Trophoblast cell (in vitro differentiated cells and primary cell): ENCODE measurements around the gene CCDC107.

Experiments
- DNase-seq, 2 donors: peaks; one replicate each; pipeline ENCODE4 v3.0.0-alpha.2; 2016
- H2AFZ ChIP-seq: 2 replicates; pipeline ENCODE4 v1.6.1; 2013; ENCODE audit warnings: low read length, moderate library complexity, mild to moderate bottlenecking; ENCODE audit not compliant: insufficient read depth, poor library complexity
- H2AK5ac ChIP-seq: 2 replicates; pipeline ENCODE4 v1.6.1; 2013; ENCODE audit warnings: mild to moderate bottlenecking, low read length
- H2BK120ac ChIP-seq: 2 replicates; pipeline ENCODE4 v1.6.1; 2013; ENCODE audit warnings: low read length, mild to moderate bottlenecking, moderate library complexity; ENCODE audit not compliant: insufficient read depth, poor library complexity
- H2BK12ac ChIP-seq: 2 replicates; pipeline ENCODE4 v1.6.1; 2013; ENCODE audit warnings: mild to moderate bottlenecking, low read length, moderate library complexity
- H2BK5ac ChIP-seq: 2 replicates; pipeline ENCODE4 v1.6.1; 2013; ENCODE audit warnings: low read length, low read depth, moderate library complexity, mild to moderate bottlenecking; ENCODE audit not compliant: poor library complexity
- H3K14ac ChIP-seq: 2 replicates; pipeline ENCODE4 v1.6.1; 2013; ENCODE audit warnings: mild to moderate bottlenecking, low read length
- H3K18ac ChIP-seq: 2 replicates; pipeline ENCODE4 v1.6.1; 2013; ENCODE audit warnings: mild to moderate bottlenecking, low read length
- H3K23ac ChIP-seq: 2 replicates; pipeline ENCODE4 v1.6.1; 2013; ENCODE audit warnings: low read length
- H3K27ac ChIP-seq: 2 replicates; pipeline ENCODE4 v1.5.1; 2013; ENCODE audit warnings: low read depth, mild to moderate bottlenecking, inconsistent platforms, low read length, moderate library complexity
- H3K27me3 ChIP-seq: 2 replicates; pipeline ENCODE4 v1.6.1; 2013; ENCODE audit warnings: inconsistent platforms, mild to moderate bottlenecking, low read length, moderate library complexity; ENCODE audit not compliant: insufficient read depth
- H3K36me3 ChIP-seq, 2 experiments: 1 replicate in 1 of 2; 2 replicates in 1 of 2; pipeline ENCODE4 v1.6.1; 2013; ENCODE audit warnings: low read length in 2 of 2, mild to moderate bottlenecking in 2 of 2, moderate library complexity in 1 of 2; ENCODE audit not compliant: insufficient read depth in 2 of 2, control insufficient read depth in 1 of 2
- H3K4ac ChIP-seq: 2 replicates; pipeline ENCODE4 v1.6.1; 2013; ENCODE audit warnings: low read depth, mild to moderate bottlenecking, low read length, moderate library complexity
- H3K4me1 ChIP-seq, 2 experiments: 1 replicate in 1 of 2; 2 replicates in 1 of 2; pipeline ENCODE4 v1.6.1; 2013; ENCODE audit warnings: low read length in 2 of 2, mild to moderate bottlenecking in 2 of 2, moderate library complexity in 1 of 2; ENCODE audit not compliant: insufficient read depth in 2 of 2, control insufficient read depth in 1 of 2
- H3K4me2 ChIP-seq: 2 replicates; pipeline ENCODE4 v1.6.1; 2013; ENCODE audit warnings: inconsistent platforms, mild to moderate bottlenecking, low read length, moderate library complexity
- H3K4me3 ChIP-seq: 2 replicates; pipeline ENCODE4 v1.5.1; 2013; ENCODE audit warnings: mild to moderate bottlenecking, low read depth, low read length, inconsistent platforms
- H3K79me1 ChIP-seq: one replicate; pipeline ENCODE4 v1.6.1; 2013; ENCODE audit warnings: low read length
- H3K79me2 ChIP-seq: 2 replicates; pipeline ENCODE4 v1.6.1; 2013; ENCODE audit warnings: low read length, mild to moderate bottlenecking; ENCODE audit not compliant: control insufficient read depth, insufficient read depth, poor library complexity
- H3K9ac ChIP-seq: 2 replicates; pipeline ENCODE4 v1.6.1; 2013; ENCODE audit warnings: mild to moderate bottlenecking, low read length
- H3K9me3 ChIP-seq: 2 replicates; pipeline ENCODE4 v1.6.1; 2013; ENCODE audit warnings: low read depth, mild to moderate bottlenecking, control low read depth, inconsistent platforms, low read length; ENCODE audit not compliant: insufficient read depth
- H4K12ac ChIP-seq: 2 replicates; pipeline ENCODE4 v1.6.1; 2013; ENCODE audit warnings: low read depth, mild to moderate bottlenecking, low read length, moderate library complexity
- H4K8ac ChIP-seq: 2 replicates; pipeline ENCODE4 v1.6.1; 2013; ENCODE audit warnings: low read depth, mild to moderate bottlenecking, low read length, moderate library complexity
- H4K91ac ChIP-seq: one replicate; pipeline ENCODE4 v1.6.1; 2013; ENCODE audit warnings: low read depth, mild to moderate bottlenecking, low read length, moderate library complexity
- WGBS: extraction: QIAGEN DNeasy Blood & Tissue Kit; methylation state at CpG from one replicate; pipeline ENCODE4 v1.1.7; 2013; ENCODE audit warnings: missing lambda C conversion rate; ENCODE audit not compliant: insufficient read length, insufficient coverage; ENCODE audit errors: extremely low coverage; 5-methylcytosine and 5-hydroxymethylcytosine counted together

The CCDC107 gene

GRCh38 chr9:35627575-35627974 is 30.5 kb upstream of the CCDC107 start:
- H4K91ac ChIP-seq = no peak overlapping the region
- no peaks in the 10 kb centered on the region for H3K9me3 ChIP-seq
- no peaks in the 10 kb centered on the region for H3K36me3 ChIP-seq
- H3K4me1 ChIP-seq = no peaks in the 10 kb centered on the region
- H3K79me2 ChIP-seq = no peaks in the 10 kb centered on the region
- H3K18ac ChIP-seq = no peak overlapping the region
- no peak overlapping the region for H2BK5ac ChIP-seq
- no peak overlapping the region for H2AFZ ChIP-seq
- H2BK12ac ChIP-seq = no peak overlapping the region
- no peak overlapping the region for H3K4ac ChIP-seq
- no peak overlapping the region for H2BK120ac ChIP-seq
- H3K4me2 ChIP-seq = no peak overlapping the region
- no peak overlapping the region for H3K27ac ChIP-seq
- H3K79me1 ChIP-seq = no peaks in the 10 kb centered on the region
- no peak overlapping the region for H3K14ac ChIP-seq
- no peak overlapping the region for H4K12ac ChIP-seq
- H3K4me3 ChIP-seq = no peak overlapping the region
- no peak for DNase-seq
- H3K27me3 ChIP-seq = no peaks in the 10 kb centered on the region
- WGBS = no CpG with 5 or more reads among the region's 2 CpGs
- H2AK5ac ChIP-seq = no peak overlapping the region
- H4K8ac ChIP-seq = no peak overlapping the region
- H3K23ac ChIP-seq = no peak overlapping the region
- no peak overlapping the region for H3K9ac ChIP-seq

DNA sequence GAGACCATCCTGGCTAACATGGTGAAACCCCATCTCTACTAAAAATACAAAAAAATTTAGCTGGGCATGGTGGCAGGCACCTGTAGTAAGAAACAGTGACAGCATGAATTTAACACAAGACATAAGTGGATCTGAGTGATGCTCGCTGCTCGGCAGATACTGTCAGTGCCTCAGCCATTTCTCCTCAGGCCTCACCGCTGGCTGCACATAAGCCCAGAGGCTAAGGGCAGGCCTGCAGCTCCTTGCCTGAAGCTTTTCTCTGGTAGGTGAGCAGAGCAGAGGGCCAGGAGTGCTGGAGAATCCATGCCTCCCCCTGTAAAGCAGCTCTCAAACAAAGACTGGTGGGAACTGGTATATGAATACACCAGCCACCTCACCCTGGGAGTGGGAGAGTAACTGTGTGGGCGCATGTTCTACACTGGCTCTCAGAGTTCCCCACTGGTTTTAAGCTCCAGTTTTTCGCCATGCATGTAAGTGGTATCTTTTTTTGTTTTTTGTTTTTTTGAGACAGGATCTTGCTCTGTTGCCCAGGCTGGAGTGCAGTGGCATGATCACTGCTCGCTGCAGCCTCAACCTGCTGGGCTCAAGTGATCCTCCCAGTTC is 29.6 kb upstream of the CCDC107 start:
- Histone ChIP-seq H3K14ac (no peak overlapping the region), H2BK12ac (no peak overlapping the region), H3K4me1 (no peaks in the 10 kb centered on the region), H3K79me1 (no peaks in the 10 kb centered on the region), H2BK5ac (no peak overlapping the region), H3K79me2 (no peaks in the 10 kb centered on the region), H2AK5ac (no peak overlapping the region), H4K8ac (no peak overlapping the region), H3K23ac (no peak overlapping the region), H2AFZ (no peak overlapping the region), H4K91ac (no peak overlapping the region), H3K18ac (no peak overlapping the region), H3K4me2 (no peak overlapping the region), H4K12ac (no peak overlapping the region), H3K9me3 (no peaks in the 10 kb centered on the region), H3K36me3 (no peaks in the 10 kb centered on the region), H2BK120ac (no peak overlapping the region), H3K27me3 (no peaks in the 10 kb centered on the region), H3K4ac (no peak overlapping the region), H3K4me3 (no peak overlapping the region), H3K27ac (no peak overlapping the region), H3K9ac (no peak overlapping the region)
- DNase-seq = no peak
- no CpG with 5 or more reads among the region's 6 CpGs for WGBS

DNA sequence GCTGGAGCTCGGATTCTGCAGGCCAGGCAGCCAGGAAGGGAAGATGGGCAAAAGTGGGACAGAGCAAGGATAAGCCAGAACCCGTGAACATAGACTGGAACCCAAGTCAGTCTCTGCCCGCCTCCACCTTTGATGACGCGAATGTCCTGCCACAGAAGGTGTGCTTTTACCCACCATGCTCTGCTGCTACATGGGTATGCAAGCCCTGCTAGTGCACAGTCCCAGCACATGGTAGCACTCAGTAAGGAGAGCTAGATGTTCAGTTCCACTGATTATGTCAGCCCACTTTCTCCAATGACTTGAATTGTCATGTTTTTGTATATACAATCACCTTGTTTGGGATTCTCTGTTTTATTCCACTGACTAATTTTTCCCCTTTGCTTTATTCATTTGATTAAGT is 28.5 kb upstream of the CCDC107 start:
- Histone ChIP-seq H4K91ac (no peak overlapping the region), H3K9me3 (no peaks in the 10 kb centered on the region), H3K9ac (no peak overlapping the region), H2BK5ac (no peak overlapping the region), H2AK5ac (no peak overlapping the region), H3K4me3 (no peak overlapping the region), H3K27me3 (no peaks in the 10 kb centered on the region), H3K36me3 (no peaks in the 10 kb centered on the region), H3K14ac (no peak overlapping the region), H3K79me1 (no peaks in the 10 kb centered on the region), H2BK12ac (no peak overlapping the region), H3K4me1 (no peaks in the 10 kb centered on the region), H2AFZ (no peak overlapping the region), H3K27ac (no peak overlapping the region), H4K12ac (no peak overlapping the region), H3K4ac (no peak overlapping the region), H3K23ac (no peak overlapping the region), H3K18ac (no peak overlapping the region), H4K8ac (no peak overlapping the region), H3K79me2 (no peaks in the 10 kb centered on the region), H2BK120ac (no peak overlapping the region), H3K4me2 (no peak overlapping the region)
- DNase-seq = no peak
- no CpG with 5 or more reads among the region's 5 CpGs for WGBS

- H3K18ac ChIP-seq = no peak overlapping the region
- no peak overlapping the region for H2AFZ ChIP-seq
- H2AK5ac ChIP-seq = no peak overlapping the region
- H3K36me3 ChIP-seq = no peaks in the 10 kb centered on the region
- H3K79me1 ChIP-seq = no peaks in the 10 kb centered on the region
- H3K14ac ChIP-seq = no peak overlapping the region
- H3K9ac ChIP-seq = no peak overlapping the region
- H3K27me3 ChIP-seq = no peaks in the 10 kb centered on the region
- no peak overlapping the region for H4K8ac ChIP-seq
- no peak overlapping the region for H4K91ac ChIP-seq
- H2BK5ac ChIP-seq = no peak overlapping the region
- H3K4me2 ChIP-seq = no peak overlapping the region
- no peak overlapping the region for H3K27ac ChIP-seq
- H3K9me3 ChIP-seq = no peaks in the 10 kb centered on the region
- no peaks in the 10 kb centered on the region for H3K79me2 ChIP-seq
- H2BK12ac ChIP-seq = no peak overlapping the region
- no peak for DNase-seq
- H2BK120ac ChIP-seq = no peak overlapping the region
- H3K23ac ChIP-seq = no peak overlapping the region
- H3K4ac ChIP-seq = no peak overlapping the region
- H4K12ac ChIP-seq = no peak overlapping the region
- no peaks in the 10 kb centered on the region for H3K4me1 ChIP-seq
- H3K4me3 ChIP-seq = no peak overlapping the region
Observed at GRCh38 chr9:35635730-35636129, 22.4 kb upstream of the CCDC107 start.
